Heart right ventricle (tissue), 16 donors: ENCODE measurements around the gene MALRD1. TPM values are rescaled to one million over a fixed set of nuclear protein-coding genes. Genes with fewer than 3 reads are reported as not detected.

Experiments
- ATAC-seq, 8 donors: fragments of 200-7000 bp; cut with Tn5 transposase; one replicate each; pipeline ENCODE4 v1.9.1; 2020; ENCODE audit warnings: mild to moderate bottlenecking in 8 of 8, moderate library complexity in 8 of 8, moderate number of reproducible peaks in 1 of 8
- DNase-seq, 2 donors: peaks; one replicate each; pipeline ENCODE4 v3.0.0-alpha.2; 2020
- H3K27ac ChIP-seq, 10 donors: fragments of 200-600 bp; sonication (generic) in 2 of 10; one replicate each; pipeline versions ENCODE4 v1.5.0 to v1.8.0; 2020 to 2022; ENCODE audit warnings: mild to moderate bottlenecking in 3 of 10
- H3K27me3 ChIP-seq, 7 donors: fragments of 200-600 bp; one replicate each; pipeline ENCODE4 v1.8.0; 2021 to 2022; ENCODE audit warnings: mild to moderate bottlenecking in 2 of 7
- H3K36me3 ChIP-seq, 9 donors: fragments of 200-600 bp; sonication (generic) in 1 of 9; one replicate each; pipeline versions ENCODE4 v1.5.0 to v1.8.0; 2020 to 2022; ENCODE audit warnings: mild to moderate bottlenecking in 2 of 9
- H3K4me1 ChIP-seq, 9 donors: fragments of 200-600 bp; sonication (generic) in 1 of 9; one replicate each; pipeline versions ENCODE4 v1.5.0 to v1.8.0; 2020 to 2022; ENCODE audit warnings: mild to moderate bottlenecking in 4 of 9
- H3K4me3 ChIP-seq, 10 donors: fragments of 200-600 bp; sonication (generic) in 2 of 10; one replicate each; pipeline versions ENCODE4 v1.5.0 to v1.8.0; 2020 to 2022; ENCODE audit warnings: mild to moderate bottlenecking in 7 of 10, moderate library complexity in 2 of 10
- H3K9me3 ChIP-seq, 11 donors: fragments of 200-600 bp in 10 of 11; sonication (generic) in 2 of 11; one replicate each; pipeline versions ENCODE4 v1.5.0 to v1.8.0; 2013 to 2022; ENCODE audit warnings: mild to moderate bottlenecking in 2 of 11, control low read depth in 1 of 11, moderate library complexity in 1 of 11
- WGBS, 2 donors: extraction: QIAGEN DNeasy Blood & Tissue Kit; methylation state at CpG; one replicate each; pipeline ENCODE4 v1.1.7; 2013; ENCODE audit warnings: inconsistent platforms in 1 of 2; 5-methylcytosine and 5-hydroxymethylcytosine counted together
- intact Hi-C, 10 donors: fragments of 100-400 bp; cut with DNase I; formaldehyde crosslinking; loops; one replicate each; pipeline versions ENCODE4 v1.11.1 to v1.14.2; 2022
- polyA plus RNA-seq, 2 donors: library from polyadenylated mRNA; stranded (reverse); fragments of 200-250 nt; gene quantifications; one replicate each; pipeline ENCODE4 v1.2.3, GENCODE V29; 2013
- total RNA-seq, 10 donors: library from RNA; stranded (reverse); fragmentation: NEBNext Ultra II Directional in 3 of 10; extraction: Animal tissue kit (Norgen Biotek cat#: 25700) in 3 of 10; gene quantifications; one replicate each; pipeline versions ENCODE4 v1.2.1 to v1.2.4, GENCODE V29; 2021 to 2023
- TF ChIP-seq, protein P1 (sequence below), 9 donors: fragments of 200-600 bp; sonication (generic) in 2 of 9; IDR thresholded peaks; one replicate each; pipeline versions ENCODE4 v1.5.0 to v1.8.0; 2021 to 2022; ENCODE audit warnings: antibody characterized with exemption in 9 of 9, mild to moderate bottlenecking in 5 of 9, moderate library complexity in 1 of 9
- donor health status: Arrhythmogenic right ventricular cardiomyopathy.
- donor health status: ischemic (EF 13 %, LVEDD 7.1; RV severe dilation, severe dysfunction).
- donor health status: healthy with polysubstance abuse.
- donor health status: DM: no; HTN: yes; CAD: no.
- donor health status: DM: no; HTN: no; CAD: no.
- donor health status: ischemic (EF 25% LVEDD 6.9; RV normal size, moderate dysfunction).
- donor health status: ischemic (EF 25% LVEDD 5.7; RV mildly dilated, moderate dysfunction).
- donor health status: healthy.
- donor health status: DM: yes; HTN: yes; CAD: no.
- donor health status: Ischemic cardiomyopathy.
- donor health status: ischemic (EF 35%, LVEDD 5.7; RV mildly dilated, moderate dysfunction).
- donor health status: nonischemic (EF 11% LVEDD 7.7; RV severe dilation, severe dysfunction).
- donor health status: DM: yes; HTN: yes; CAD: no.
- donor health status: PGD.
- donor health status: ischemic (EF 29% LVEDD 5.4; RV normal size, mild dysfunction).
- donor health status: nonischemic (EF 23%, LVEDD 6.1; RV moderate dilation, normal function).

MALRD1 gene
- total and polyA plus RNA-seq, 12 donors = 0.10 to 2.2 (median 0.47) TPM

DNA sequence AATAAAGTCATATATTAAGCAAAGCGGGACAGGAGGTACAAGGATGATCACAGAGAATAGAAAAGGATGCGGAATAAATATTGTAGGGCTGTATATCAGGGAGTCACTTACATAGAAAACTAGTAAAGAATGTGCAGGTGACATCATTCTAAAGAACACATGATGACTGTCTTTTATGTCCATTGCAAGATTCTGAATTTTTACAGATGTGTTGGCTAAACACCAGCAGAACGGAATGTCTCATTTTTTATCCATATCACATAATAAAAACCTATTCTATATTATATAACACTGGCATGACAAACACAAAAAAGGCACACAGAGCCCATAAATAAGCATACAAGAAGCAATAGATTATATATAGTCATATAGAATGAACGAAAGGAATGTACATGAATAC, 448.4 kb downstream of the MALRD1 start:
- ATAC-seq (no peak), DNase-seq (no peak)
- H3K9me3 ChIP-seq = no peaks in the 10 kb centered on the region
- no peak overlapping the region for H3K4me3 ChIP-seq
- intact Hi-C loops = no loop called here
- peaks cover 0 to 5% (median 0%) of the 10 kb centered on the region in 9 donors for H3K36me3 ChIP-seq
- no peak overlapping the region for H3K27ac ChIP-seq
- WGBS, 2 donors = 92 to 94% methylated on average over 4 of the region's 4 CpGs
- TF ChIP-seq, protein P1, sequence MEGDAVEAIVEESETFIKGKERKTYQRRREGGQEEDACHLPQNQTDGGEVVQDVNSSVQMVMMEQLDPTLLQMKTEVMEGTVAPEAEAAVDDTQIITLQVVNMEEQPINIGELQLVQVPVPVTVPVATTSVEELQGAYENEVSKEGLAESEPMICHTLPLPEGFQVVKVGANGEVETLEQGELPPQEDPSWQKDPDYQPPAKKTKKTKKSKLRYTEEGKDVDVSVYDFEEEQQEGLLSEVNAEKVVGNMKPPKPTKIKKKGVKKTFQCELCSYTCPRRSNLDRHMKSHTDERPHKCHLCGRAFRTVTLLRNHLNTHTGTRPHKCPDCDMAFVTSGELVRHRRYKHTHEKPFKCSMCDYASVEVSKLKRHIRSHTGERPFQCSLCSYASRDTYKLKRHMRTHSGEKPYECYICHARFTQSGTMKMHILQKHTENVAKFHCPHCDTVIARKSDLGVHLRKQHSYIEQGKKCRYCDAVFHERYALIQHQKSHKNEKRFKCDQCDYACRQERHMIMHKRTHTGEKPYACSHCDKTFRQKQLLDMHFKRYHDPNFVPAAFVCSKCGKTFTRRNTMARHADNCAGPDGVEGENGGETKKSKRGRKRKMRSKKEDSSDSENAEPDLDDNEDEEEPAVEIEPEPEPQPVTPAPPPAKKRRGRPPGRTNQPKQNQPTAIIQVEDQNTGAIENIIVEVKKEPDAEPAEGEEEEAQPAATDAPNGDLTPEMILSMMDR (IDR thresholded peaks at IDR 0.05) = no peak
- H3K4me1 ChIP-seq = no peaks in the 10 kb centered on the region
- no peaks in the 10 kb centered on the region for H3K27me3 ChIP-seq

DNA sequence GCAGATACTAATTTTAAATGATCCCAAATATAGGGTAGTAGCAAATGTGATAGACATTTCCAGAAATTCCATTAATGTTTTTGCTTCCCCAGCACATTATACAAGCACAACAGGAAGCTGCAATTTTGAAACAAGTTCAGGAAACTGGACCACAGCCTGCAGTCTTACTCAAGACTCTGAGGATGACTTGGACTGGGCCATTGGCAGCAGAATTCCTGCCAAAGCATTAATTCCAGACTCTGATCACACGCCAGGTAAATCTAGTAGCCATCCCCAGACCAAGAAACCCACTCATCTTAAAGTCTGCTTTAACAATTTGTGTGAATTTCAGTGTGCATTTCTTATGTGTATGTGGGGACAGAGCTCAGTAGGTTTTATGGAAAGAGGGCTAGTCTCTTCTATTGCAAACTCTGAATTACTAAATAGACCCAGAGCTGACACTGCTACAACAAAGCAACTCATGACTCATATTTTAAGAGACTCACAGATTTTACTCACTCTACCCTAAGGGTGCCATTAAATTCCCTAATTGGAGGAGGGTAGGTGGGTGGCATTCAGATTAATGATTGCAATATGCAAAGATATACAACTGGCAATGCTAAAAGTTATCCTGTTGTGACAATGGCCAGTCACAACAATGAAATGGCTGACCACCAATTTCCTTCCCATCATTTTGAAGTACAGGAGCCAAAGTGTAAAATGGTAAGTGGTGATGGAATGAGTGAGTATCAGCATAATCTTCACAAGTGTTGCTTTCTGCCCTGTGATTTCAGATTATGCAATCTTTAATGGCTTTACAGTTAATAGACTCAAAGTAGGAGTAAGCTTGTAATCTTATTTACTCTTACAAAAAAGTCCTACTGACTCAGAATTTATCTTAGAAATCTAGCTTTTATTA, 450.0 kb downstream of the MALRD1 start:
- ATAC-seq (no peak), DNase-seq (no peak)
- Histone ChIP-seq H3K9me3 (no peaks in the 10 kb centered on the region), H3K4me3 (no peak overlapping the region), H3K27ac (no peak overlapping the region), H3K27me3 (no peaks in the 10 kb centered on the region), H3K4me1 (no peaks in the 10 kb centered on the region), H3K36me3 (peaks cover 0 to 5% (median 0%) of the 10 kb centered on the region in 9 donors)
- intact Hi-C loops = no loop called here
- TF ChIP-seq, protein P1 (IDR thresholded peaks at IDR 0.05) = no peak
- 65 to 73% methylated on average over 1 of the region's 1 CpG for WGBS, 2 donors

DNA sequence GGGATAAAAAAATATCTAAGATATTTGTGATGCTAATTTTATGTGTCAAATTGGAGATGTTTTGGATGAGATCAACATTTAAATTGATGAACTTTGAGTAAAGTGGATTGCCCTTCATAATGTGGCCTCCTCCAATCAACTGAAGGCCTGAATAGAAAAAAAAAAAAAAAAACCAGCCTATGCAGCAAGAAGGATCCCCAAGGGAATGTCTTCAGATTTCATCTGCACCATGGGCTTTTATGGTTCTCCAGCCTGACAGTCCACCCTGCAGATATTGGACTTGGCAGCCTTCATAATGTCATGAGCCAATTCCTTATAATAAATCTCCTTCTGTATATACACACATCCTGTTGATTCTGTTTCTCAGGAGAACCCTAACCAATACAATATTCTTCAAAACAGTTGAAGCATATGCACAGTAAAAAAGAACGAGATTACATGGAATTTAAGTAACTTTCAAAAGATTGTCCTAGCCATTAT, 450.7 kb downstream of the MALRD1 start:
- WGBS, 2 donors = 70 to 76% methylated on average over 1 of the region's 1 CpG
- H3K4me1 ChIP-seq = no peaks in the 10 kb centered on the region
- no peak overlapping the region for H3K4me3 ChIP-seq
- intact Hi-C loops = no loop called here
- H3K36me3 ChIP-seq = no peaks in the 10 kb centered on the region
- ATAC-seq = no peak
- no peak overlapping the region for H3K27ac ChIP-seq
- DNase-seq = no peak
- H3K9me3 ChIP-seq = no peaks in the 10 kb centered on the region
- TF ChIP-seq, protein P1 (IDR thresholded peaks at IDR 0.05) = no peak
- no peaks in the 10 kb centered on the region for H3K27me3 ChIP-seq

DNA sequence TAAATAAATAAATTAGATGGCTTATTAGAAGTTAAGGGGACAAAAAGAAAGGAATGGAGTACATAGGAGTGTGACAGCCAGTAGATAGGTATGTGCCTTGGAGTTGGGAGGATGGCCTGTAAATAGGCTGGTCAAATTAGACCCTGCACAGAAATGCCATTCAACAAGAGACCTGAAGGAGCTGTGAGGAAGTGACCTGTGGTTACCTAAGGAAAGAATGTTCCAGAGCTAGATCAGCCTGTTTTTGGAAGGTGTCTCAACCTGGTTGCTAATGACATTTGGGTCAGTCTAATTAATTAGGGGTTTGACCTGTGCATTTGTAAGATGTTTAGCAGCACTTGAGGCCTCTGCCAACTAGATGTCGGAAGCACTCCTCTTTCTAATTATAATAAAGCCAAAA, 452.4 kb downstream of the MALRD1 start:
- no peak for DNase-seq
- Histone ChIP-seq H3K9me3 (no peaks in the 10 kb centered on the region), H3K27ac (no peak overlapping the region), H3K27me3 (no peaks in the 10 kb centered on the region), H3K36me3 (no peaks in the 10 kb centered on the region), H3K4me1 (no peaks in the 10 kb centered on the region), H3K4me3 (no peak overlapping the region)
- WGBS, 2 donors = 74 to 87% methylated on average over 1 of the region's 1 CpG
- no peak for ATAC-seq
- intact Hi-C loops = no loop called here
- TF ChIP-seq, protein P1 (IDR thresholded peaks at IDR 0.05) = no peak
